HG02943 (cell line): ENCODE measurements around the gene ABCC1.
"Not testable (repeated sequence)": the region's sequence is repeated elsewhere in the genome, so short reads cannot be mapped to it uniquely, and the experiment has no call there.

ENCODE experiments used
- ATAC-seq: cut with Tn5 transposase; IDR thresholded peaks from one replicate; pipeline ENCODE4 v1.9.1; 2021; ENCODE audit warnings: mild to moderate bottlenecking, low read depth, moderate library complexity; ENCODE audit not compliant: unreplicated experiment

Gene ABCC1

DNA sequence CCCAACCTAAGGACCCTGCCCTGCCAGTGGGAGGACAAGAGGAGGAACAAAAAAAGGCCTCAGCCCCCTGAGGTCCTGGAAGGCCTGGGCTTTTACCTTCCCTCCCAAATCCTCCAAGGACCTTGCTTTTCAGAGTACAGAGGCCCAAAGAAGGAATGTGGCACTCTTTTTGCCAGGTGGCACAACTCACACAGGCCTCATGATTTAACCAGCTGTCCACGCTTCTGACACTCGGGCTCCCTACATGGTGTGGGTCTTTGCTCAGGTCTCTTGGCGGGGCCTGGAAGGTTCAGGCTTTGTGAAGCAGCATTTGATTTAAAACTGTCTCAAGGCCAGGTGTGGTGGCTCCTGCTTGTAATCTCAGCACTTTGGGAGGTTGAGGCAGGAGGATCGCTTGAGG lies 153.3 kb downstream of the ABCC1 start:
- ATAC-seq: no peak

GRCh38 chr16:16104132-16104803 lies 154.9 kb downstream of the ABCC1 start:
- not testable (repeated sequence) for ATAC-seq

DNA sequence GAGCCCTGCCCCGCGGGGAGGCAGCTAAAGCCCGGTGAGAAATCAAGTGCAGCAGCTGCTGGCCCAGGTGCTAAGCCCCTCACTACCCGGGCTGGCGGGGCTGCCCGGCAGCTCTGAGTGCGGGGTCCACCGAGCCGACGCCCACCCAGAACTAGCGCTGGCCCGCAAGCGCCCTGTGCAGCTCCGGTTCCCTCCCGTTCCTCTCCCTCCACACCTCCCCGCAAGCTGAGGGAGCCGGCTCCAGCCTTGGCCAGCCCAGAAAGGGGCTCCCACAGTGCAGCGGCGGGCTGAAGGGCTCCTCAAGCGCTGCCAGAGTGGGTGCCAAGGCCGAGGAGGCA lies 155.4 kb downstream of the ABCC1 start:
- ATAC-seq: not testable (repeated sequence)

- ATAC-seq: no peak
Observed at GRCh38 chr16:16105646-16106045, 156.2 kb downstream of the ABCC1 start.

DNA sequence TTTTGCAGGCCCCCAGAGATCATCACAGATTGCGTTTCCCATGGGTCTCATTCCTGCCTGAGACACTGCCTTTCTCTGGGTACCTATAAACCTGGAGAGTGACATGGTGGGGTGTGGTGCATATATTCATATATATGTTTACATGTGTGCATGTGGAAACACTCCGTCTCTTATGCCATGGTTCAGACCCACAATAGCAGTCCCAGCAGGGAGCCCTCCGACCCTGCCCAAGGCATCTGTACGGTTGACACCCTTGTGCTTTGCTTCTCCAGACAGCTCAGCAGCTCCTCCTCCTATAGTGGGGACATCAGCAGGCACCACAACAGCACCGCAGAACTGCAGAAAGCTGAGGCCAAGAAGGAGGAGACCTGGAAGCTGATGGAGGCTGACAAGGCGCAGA lies 157.1 kb downstream of the ABCC1 start:
- no peak for ATAC-seq

DNA sequence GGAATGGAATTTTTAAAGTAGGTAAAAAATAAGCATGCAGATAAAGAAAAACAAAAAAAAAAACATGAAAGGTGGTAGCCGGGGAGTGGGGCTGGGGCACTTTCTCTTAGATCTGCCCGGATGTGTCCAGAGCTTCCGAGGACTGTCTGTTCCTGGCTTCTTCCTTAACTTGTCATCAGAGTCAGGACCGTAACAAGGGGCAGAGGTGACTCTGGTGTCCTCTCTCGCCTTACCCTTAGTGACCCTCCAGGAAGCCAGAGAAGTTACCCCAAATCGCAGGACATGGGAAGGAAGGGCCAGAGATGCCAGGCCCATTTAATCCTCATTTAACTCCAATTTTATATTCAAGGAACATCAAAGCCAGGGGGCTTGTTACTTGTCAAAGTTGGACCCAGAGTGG lies 158.4 kb downstream of the ABCC1 start:
- no peak for ATAC-seq

DNA sequence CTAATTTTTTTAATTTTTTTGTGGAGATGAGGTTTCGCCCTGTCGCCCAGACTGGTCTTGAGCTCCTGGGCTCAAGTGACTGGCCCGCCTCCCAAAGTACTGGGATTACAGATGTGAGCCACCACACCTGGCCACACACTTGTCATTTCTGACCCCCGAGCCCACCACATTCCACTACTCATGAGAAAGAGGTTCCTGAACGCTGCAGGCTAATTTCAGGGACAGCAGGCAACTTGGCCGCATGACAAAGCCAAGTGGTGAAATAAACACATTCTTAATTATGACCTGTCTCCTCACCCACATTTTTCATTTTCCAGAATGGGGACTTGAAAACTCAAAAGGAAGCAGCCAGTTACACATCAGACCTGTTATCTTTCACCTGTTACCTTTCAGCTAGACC lies 159.3 kb downstream of the ABCC1 start:
- no peak for ATAC-seq

DNA sequence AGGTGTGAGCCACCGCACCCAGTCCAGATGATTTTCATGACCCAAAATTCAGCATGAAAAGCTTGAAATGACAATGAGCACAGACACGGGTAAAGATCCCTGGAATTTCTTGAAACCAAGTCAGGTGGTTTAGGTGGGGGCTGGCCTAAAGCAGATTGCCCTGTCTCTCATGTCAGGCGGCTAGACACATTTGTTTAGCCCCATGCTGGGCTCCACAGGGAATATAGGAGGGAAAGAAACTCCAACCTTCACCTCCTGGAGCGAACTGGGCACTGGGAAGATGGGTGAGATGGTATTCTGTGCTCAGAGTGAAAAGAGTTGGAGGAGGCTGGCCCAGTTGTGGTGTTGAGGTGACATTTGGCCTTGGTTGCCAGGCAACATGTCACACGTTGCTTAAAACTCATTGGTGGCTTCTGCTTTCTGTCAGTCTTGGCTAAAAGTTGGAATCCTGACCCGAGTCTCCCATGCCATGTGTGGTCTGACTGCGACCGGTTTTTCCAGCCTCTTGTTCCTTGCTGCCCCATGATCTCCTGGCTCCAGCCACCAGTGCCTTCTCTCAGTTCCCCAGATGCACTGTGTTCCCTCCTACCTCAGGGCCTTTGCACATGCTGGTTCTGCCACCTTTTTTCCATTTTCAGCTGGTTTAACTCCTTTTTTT lies 160.2 kb downstream of the ABCC1 start:
- no peak for ATAC-seq

- ATAC-seq: no peak
Observed at GRCh38 chr16:16110111-16110490, 160.7 kb downstream of the ABCC1 start.

GRCh38 chr16:16111639-16112038 lies 162.2 kb downstream of the ABCC1 start:
- no peak for ATAC-seq

DNA sequence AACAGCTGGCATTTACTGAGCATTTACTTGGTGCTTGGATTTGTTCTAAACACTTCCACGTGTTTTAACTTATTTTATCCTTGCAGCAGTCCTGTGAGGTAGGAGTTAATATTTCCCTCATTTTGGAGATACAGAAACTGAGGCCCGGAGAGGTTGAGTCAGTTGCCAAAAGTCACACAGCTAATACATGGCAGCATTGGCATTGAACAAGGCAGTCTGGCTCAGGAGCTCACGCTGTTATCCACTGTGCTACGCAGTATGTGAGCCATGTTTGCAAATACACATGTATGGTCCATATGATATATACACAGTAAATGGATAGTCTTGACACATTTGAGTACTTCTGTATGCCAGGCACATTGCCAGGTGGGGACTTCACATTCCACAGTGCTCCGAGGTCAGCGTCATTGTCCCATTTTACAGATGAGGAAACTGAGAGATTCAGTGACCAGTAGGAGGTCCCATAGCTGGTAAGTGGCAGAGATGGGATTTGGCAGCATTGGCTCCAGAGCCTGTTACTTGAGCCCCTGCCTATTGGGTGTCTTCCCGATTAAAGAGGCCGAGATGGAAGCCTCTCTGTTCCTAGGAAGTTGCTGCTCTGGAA lies 163.1 kb downstream of the ABCC1 start:
- ATAC-seq: no peak

- no peak for ATAC-seq
Observed at GRCh38 chr16:16113076-16113475, 163.7 kb downstream of the ABCC1 start.

- ATAC-seq: no peak
Observed at GRCh38 chr16:16116841-16117240, 167.4 kb downstream of the ABCC1 start.

DNA sequence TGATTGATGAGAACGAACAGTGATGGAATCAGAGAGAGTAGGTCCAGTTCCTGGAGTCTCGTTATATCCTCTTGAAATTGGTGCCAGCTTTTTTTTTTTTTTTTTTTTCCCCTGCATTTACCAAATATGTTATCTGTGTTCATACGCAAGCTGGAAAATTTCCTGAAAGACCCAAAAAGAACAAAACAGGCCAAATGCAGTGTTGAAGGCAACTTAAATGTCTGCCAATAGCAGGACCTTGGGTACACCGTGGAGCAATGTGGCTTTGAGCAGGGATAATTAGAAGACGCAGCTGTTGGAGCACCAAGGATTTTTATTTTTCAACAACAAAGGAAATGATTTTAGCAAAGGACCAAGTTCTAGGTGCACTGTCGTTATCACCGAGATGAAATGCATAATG lies 168.9 kb downstream of the ABCC1 start:
- no peak for ATAC-seq

GRCh38 chr16:16120044-16120381 lies 170.6 kb downstream of the ABCC1 start:
- no peak for ATAC-seq

DNA sequence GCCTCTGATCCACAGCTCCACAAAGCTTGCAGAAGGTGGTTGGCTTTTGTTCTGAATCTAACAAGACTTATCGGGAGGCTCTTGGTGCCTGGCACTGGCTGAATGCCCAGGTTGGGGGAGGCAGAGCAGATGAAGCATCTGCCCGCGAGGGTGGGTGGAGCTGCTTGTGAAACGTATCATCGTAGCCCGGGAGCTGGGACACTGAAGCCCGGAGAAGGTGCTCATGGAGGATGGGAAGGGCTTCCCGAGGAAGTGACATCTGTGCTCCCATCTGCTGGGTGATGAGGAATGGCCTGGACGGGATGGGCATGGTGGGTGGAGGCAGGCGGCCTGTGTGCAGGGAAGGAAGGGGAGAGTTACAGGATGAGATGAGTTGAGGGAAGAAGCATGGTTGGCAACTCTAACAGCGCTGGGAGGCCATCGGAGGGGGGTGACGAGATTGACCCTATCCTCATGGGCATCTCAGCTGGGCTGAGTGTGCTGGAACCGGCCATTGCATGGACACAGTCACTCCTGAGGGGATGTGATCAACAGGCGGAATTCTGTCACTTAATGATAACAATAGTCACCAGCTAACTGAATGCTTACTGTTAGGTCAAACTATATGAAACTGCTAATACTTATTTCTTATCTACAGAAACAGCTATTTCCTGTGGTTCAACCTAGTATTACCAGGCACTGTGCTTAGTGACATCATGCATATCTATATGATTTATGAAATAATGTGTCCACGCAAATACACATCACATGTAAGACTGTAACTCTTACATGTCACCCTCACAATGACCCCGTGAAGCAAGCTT lies 171.2 kb downstream of the ABCC1 start:
- no peak for ATAC-seq

DNA sequence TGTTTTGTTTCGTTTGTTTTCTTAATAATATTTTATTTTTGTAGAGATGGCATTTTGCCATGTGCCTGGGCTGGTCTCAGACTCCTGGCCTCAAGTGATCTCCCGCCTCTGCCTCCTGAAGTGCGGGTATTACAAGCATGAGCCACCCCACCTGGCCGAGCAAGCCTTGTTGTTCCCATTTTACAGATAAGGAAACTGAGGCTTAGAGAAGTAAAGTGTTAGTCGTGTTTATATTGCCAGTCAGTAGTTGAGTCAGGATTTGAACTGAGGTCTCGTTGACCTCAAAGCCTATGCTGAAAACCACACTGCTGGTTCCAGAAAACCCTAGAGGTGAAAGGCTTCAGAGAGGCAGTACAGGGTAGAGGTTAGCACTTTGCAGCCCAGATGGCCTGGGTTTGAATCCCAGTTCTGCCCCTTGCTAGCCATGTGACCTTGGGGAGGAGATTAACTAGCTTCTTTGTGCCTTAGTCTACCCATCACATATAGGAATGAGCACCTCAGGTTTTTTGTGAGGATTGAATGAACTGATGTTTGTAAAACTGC lies 171.8 kb downstream of the ABCC1 start:
- no peak for ATAC-seq

GRCh38 chr16:16122264-16122663 lies 172.8 kb downstream of the ABCC1 start:
- ATAC-seq: no peak

GRCh38 chr16:16124438-16124837 lies 175.0 kb downstream of the ABCC1 start:
- no peak for ATAC-seq

- no peak for ATAC-seq
Observed at GRCh38 chr16:16124974-16125373, 175.6 kb downstream of the ABCC1 start.

DNA sequence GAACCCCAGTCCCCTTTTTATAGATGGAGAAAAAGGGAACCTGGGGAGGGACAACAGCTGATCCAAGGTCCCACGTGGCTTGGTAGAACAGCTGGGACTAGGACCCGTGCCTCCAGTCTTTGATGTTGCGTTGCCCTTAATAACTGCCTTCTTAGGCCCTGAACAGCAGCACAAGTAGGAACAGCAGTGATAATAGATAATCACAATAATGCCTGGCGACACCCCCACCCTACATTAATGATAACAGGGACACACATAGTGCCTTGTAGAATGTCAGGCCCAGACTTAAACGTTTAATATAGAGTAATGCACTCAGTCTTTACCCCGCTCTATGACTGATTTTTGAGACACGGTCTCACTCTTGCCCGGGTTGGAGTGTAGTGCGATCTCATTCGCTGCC lies 177.5 kb downstream of the ABCC1 start:
- ATAC-seq: no peak
